Neuronal stem cell (in vitro differentiated cells): ENCODE results near the gene ENKUR.

Experiments
- DNase-seq: peaks from one replicate; pipeline ENCODE4 v3.0.0-alpha.2; 2013; ENCODE audit warnings: low spot score
- H2AFZ ChIP-seq: one replicate; pipeline ENCODE4 v1.6.1; 2013; ENCODE audit warnings: mild to moderate bottlenecking, low read length, inconsistent platforms
- H2AK5ac ChIP-seq: 2 replicates; pipeline ENCODE4 v1.6.1; 2013; ENCODE audit warnings: low read depth, mild to moderate bottlenecking, inconsistent platforms, low read length, moderate library complexity, mixed read lengths
- H2BK120ac ChIP-seq: 2 replicates; pipeline ENCODE4 v1.6.1; 2013; ENCODE audit warnings: low read depth, mild to moderate bottlenecking, inconsistent platforms, low read length, moderate library complexity, mixed read lengths
- H2BK12ac ChIP-seq: one replicate; pipeline ENCODE4 v1.6.1; 2013; ENCODE audit warnings: low read length, inconsistent platforms
- H2BK15ac ChIP-seq: 2 replicates; pipeline ENCODE4 v1.6.1; 2013; ENCODE audit warnings: mild to moderate bottlenecking, low read length, inconsistent platforms, mixed read lengths
- H2BK5ac ChIP-seq: one replicate; pipeline ENCODE4 v1.6.1; 2013; ENCODE audit warnings: inconsistent platforms, mild to moderate bottlenecking, low read length, moderate library complexity
- H3K14ac ChIP-seq: one replicate; pipeline ENCODE4 v1.6.1; 2013; ENCODE audit warnings: low read length, inconsistent platforms
- H3K18ac ChIP-seq: 2 replicates; pipeline ENCODE4 v1.6.1; 2013; ENCODE audit warnings: low read length, inconsistent platforms
- H3K23ac ChIP-seq: 2 replicates; pipeline ENCODE4 v1.6.1; 2013; ENCODE audit warnings: low read depth, mild to moderate bottlenecking, mixed read lengths, low read length, inconsistent platforms; ENCODE audit not compliant: poor library complexity
- H3K27ac ChIP-seq: replicated peaks from 3 replicates; pipeline ENCODE4 v1.5.1; 2013; ENCODE audit warnings: low read length, inconsistent platforms
- H3K27me3 ChIP-seq, 3 experiments: 2 replicates each; pipeline ENCODE4 v1.6.1; 2013; ENCODE audit warnings: low read length in 3 of 3, mild to moderate bottlenecking in 2 of 3, inconsistent platforms in 1 of 3, low read depth in 1 of 3, mixed read lengths in 1 of 3, moderate library complexity in 1 of 3; ENCODE audit not compliant: control insufficient read depth in 3 of 3, insufficient read depth in 3 of 3
- H3K36me3 ChIP-seq, 2 donors: replicated peaks in 1 of 2; 2 replicates each; pipeline ENCODE4 v1.6.1; 2013; ENCODE audit warnings: low read length in 2 of 2; ENCODE audit not compliant: control insufficient read depth in 2 of 2, insufficient read depth in 2 of 2
- H3K4ac ChIP-seq: 2 replicates; pipeline ENCODE4 v1.6.1; 2013; ENCODE audit warnings: inconsistent platforms, mild to moderate bottlenecking, low read length, moderate library complexity
- H3K4me1 ChIP-seq, 2 donors: 1 replicate in 1 of 2; 2 replicates in 1 of 2; pipeline ENCODE4 v1.6.1; 2013; ENCODE audit warnings: low read length in 2 of 2, low read depth in 1 of 2; ENCODE audit not compliant: control insufficient read depth in 2 of 2, insufficient read depth in 1 of 2
- H3K4me2 ChIP-seq: one replicate; pipeline ENCODE4 v1.6.1; 2013; ENCODE audit warnings: mild to moderate bottlenecking, low read length, inconsistent platforms; ENCODE audit not compliant: insufficient read depth, poor library complexity, severe bottlenecking
- H3K4me3 ChIP-seq, 2 donors: 2 replicates each; pipeline ENCODE4 v1.5.1; 2013; ENCODE audit warnings: low read length in 2 of 2, mild to moderate bottlenecking in 2 of 2, inconsistent platforms in 1 of 2, moderate library complexity in 1 of 2
- H3K79me1 ChIP-seq: one replicate; pipeline ENCODE4 v1.6.1; 2013; ENCODE audit warnings: low read depth, mild to moderate bottlenecking, inconsistent platforms, low read length, moderate library complexity
- H3K9ac ChIP-seq: one replicate; pipeline ENCODE4 v1.6.1; 2013; ENCODE audit warnings: mild to moderate bottlenecking, low read depth, low read length, inconsistent platforms; ENCODE audit not compliant: poor library complexity
- H3K9me3 ChIP-seq, 2 donors: replicated peaks in 1 of 2; 2 replicates each; pipeline versions ENCODE3 to v1.6.1; 2013; ENCODE audit warnings: low read length in 2 of 2, mild to moderate bottlenecking in 2 of 2, inconsistent platforms in 1 of 2, low read depth in 1 of 2, mixed read lengths in 1 of 2, moderate library complexity in 1 of 2; ENCODE audit not compliant: control insufficient read depth in 2 of 2, insufficient read depth in 1 of 2
- H4K8ac ChIP-seq: one replicate; pipeline ENCODE4 v1.6.1; 2013; ENCODE audit warnings: low read depth, mild to moderate bottlenecking, inconsistent platforms, low read length, moderate library complexity
- H4K91ac ChIP-seq: one replicate; pipeline ENCODE4 v1.6.1; 2013; ENCODE audit warnings: low read length, low read depth, mild to moderate bottlenecking, inconsistent platforms; ENCODE audit not compliant: poor library complexity
- WGBS, 2 donors: extraction: QIAGEN DNeasy Blood & Tissue Kit; methylation state at CpG; one replicate each; pipeline ENCODE4 v1.1.7; 2013; ENCODE audit warnings: missing lambda C conversion rate in 2 of 2, mixed read lengths in 1 of 2; ENCODE audit not compliant: insufficient read length in 2 of 2, insufficient replicate concordance in 1 of 2; ENCODE audit errors: extremely low coverage in 2 of 2; 5-methylcytosine and 5-hydroxymethylcytosine counted together

Gene ENKUR

GRCh38 chr10:25056726-25057125, 40.8 kb upstream of the ENKUR start:
- H2BK12ac ChIP-seq: no peak overlapping the region
- H3K27me3 ChIP-seq: peaks cover 0 to 8% (median 0%) of the 10 kb centered on the region in 3 experiments
- no peak overlapping the region for H2AFZ ChIP-seq
- no peak overlapping the region for H3K14ac ChIP-seq
- DNase-seq: no peak
- H2BK120ac ChIP-seq: no peak overlapping the region
- H3K79me1 ChIP-seq: no peaks in the 10 kb centered on the region
- H3K27ac ChIP-seq: no peak overlapping the region
- H3K4ac ChIP-seq: no peak overlapping the region
- no peak overlapping the region for H3K18ac ChIP-seq
- H4K91ac ChIP-seq: no peak overlapping the region
- H2BK5ac ChIP-seq: no peak overlapping the region
- H3K9ac ChIP-seq: no peak overlapping the region
- no CpG with 5 or more reads among the region's 3 CpGs for WGBS, 2 donors
- peaks cover 0 to 1% of the 10 kb centered on the region in 2 donors for H3K4me1 ChIP-seq
- H3K4me3 ChIP-seq: no peak overlapping the region
- H3K4me2 ChIP-seq: no peak overlapping the region
- peaks cover 0 to 4% of the 10 kb centered on the region in 2 donors for H3K9me3 ChIP-seq
- no peak overlapping the region for H2BK15ac ChIP-seq
- no peaks in the 10 kb centered on the region for H3K36me3 ChIP-seq
- H4K8ac ChIP-seq: no peak overlapping the region
- H2AK5ac ChIP-seq: no peak overlapping the region
- no peak overlapping the region for H3K23ac ChIP-seq

- Histone ChIP-seq H3K27ac (no peak overlapping the region), H3K36me3 (no peaks in the 10 kb centered on the region), H3K18ac (no peak overlapping the region), H3K27me3 (peaks cover 0 to 8% (median 0%) of the 10 kb centered on the region in 3 experiments), H4K8ac (no peak overlapping the region), H3K79me1 (no peaks in the 10 kb centered on the region), H3K23ac (no peak overlapping the region), H2BK120ac (no peak overlapping the region), H2BK15ac (no peak overlapping the region), H3K14ac (no peak overlapping the region), H3K4me1 (no peaks in the 10 kb centered on the region), H3K9me3 (peaks cover 0 to 12% of the 10 kb centered on the region in 2 donors), H3K4me2 (no peak overlapping the region), H4K91ac (no peak overlapping the region), H2BK5ac (no peak overlapping the region), H3K9ac (no peak overlapping the region), H2AFZ (no peak overlapping the region), H2BK12ac (no peak overlapping the region), H3K4ac (no peak overlapping the region), H2AK5ac (no peak overlapping the region), H3K4me3 (no peak overlapping the region)
- WGBS, 2 donors: no CpG with 5 or more reads among the region's 1 CpG
- DNase-seq: no peak
Measured at GRCh38 chr10:25052012-25052411, 36.1 kb upstream of the ENKUR start.

GRCh38 chr10:25050402-25050801, 34.4 kb upstream of the ENKUR start:
- no peaks in the 10 kb centered on the region for H3K27me3 ChIP-seq
- no peak overlapping the region for H3K4me3 ChIP-seq
- no peak overlapping the region for H3K4ac ChIP-seq
- no peak overlapping the region for H2BK5ac ChIP-seq
- no peak overlapping the region for H3K14ac ChIP-seq
- H3K79me1 ChIP-seq: no peaks in the 10 kb centered on the region
- no peaks in the 10 kb centered on the region for H3K4me1 ChIP-seq
- H3K23ac ChIP-seq: no peak overlapping the region
- no peak for DNase-seq
- H3K9ac ChIP-seq: no peak overlapping the region
- no peak overlapping the region for H2BK120ac ChIP-seq
- no peak overlapping the region for H3K18ac ChIP-seq
- H3K36me3 ChIP-seq: no peaks in the 10 kb centered on the region
- WGBS, 2 donors: no CpG with 5 or more reads among the region's 9 CpGs
- no peak overlapping the region for H4K8ac ChIP-seq
- no peak overlapping the region for H2AFZ ChIP-seq
- no peak overlapping the region for H4K91ac ChIP-seq
- no peak overlapping the region for H2AK5ac ChIP-seq
- no peak overlapping the region for H3K4me2 ChIP-seq
- H3K27ac ChIP-seq: no peak overlapping the region
- no peak overlapping the region for H2BK12ac ChIP-seq
- H2BK15ac ChIP-seq: no peak overlapping the region
- H3K9me3 ChIP-seq: peaks cover 0 to 12% of the 10 kb centered on the region in 2 donors

GRCh38 chr10:25049966-25050365, 34.0 kb upstream of the ENKUR start:
- WGBS, 2 donors: no CpG with 5 or more reads among the region's 2 CpGs
- H2BK15ac ChIP-seq: no peak overlapping the region
- H3K4me3 ChIP-seq: no peak overlapping the region
- no peak overlapping the region for H4K8ac ChIP-seq
- H3K14ac ChIP-seq: no peak overlapping the region
- no peak overlapping the region for H3K4me2 ChIP-seq
- H3K4ac ChIP-seq: no peak overlapping the region
- H2AK5ac ChIP-seq: no peak overlapping the region
- no peak overlapping the region for H3K27ac ChIP-seq
- H3K9me3 ChIP-seq: peaks cover 0 to 12% of the 10 kb centered on the region in 2 donors
- H3K79me1 ChIP-seq: no peaks in the 10 kb centered on the region
- H3K36me3 ChIP-seq: no peaks in the 10 kb centered on the region
- H2BK120ac ChIP-seq: no peak overlapping the region
- H3K23ac ChIP-seq: no peak overlapping the region
- no peak overlapping the region for H2BK12ac ChIP-seq
- no peak overlapping the region for H3K9ac ChIP-seq
- no peak overlapping the region for H3K18ac ChIP-seq
- H4K91ac ChIP-seq: no peak overlapping the region
- DNase-seq: no peak
- no peaks in the 10 kb centered on the region for H3K4me1 ChIP-seq
- H3K27me3 ChIP-seq: no peaks in the 10 kb centered on the region
- no peak overlapping the region for H2AFZ ChIP-seq
- H2BK5ac ChIP-seq: no peak overlapping the region
